Endothelial cell of umbilical vein (primary cell): Measurements from ENCODE around the gene TNIP1. TPM values are rescaled to one million over a fixed set of nuclear protein-coding genes. Genes with fewer than 3 reads are reported as not detected.

Experiments
- BruUV-seq: library from RNA; stranded (reverse); fragments of 400-500 nt; replicated peaks from 2 replicates; lab custom pipeline; 2021; lab: Mats Ljungman, UMichigan
- CTCF ChIA-PET: fragments of 300-600, 350-600 bp; sonication (Branson Sonifier 250); formaldehyde crosslinking; loops from one replicate; lab custom pipeline; 2021; ENCODE audit warnings: antibody characterized with exemption, inconsistent platforms; lab: Charles Lee
- POLR2A ChIA-PET: fragments of 300-600, 350-600 bp; sonication (Branson Sonifier 250); formaldehyde crosslinking; loops from one replicate; lab custom pipeline; 2021; ENCODE audit warnings: antibody characterized with exemption, inconsistent platforms; lab: Charles Lee
- DNase-seq: peaks from one replicate; pipeline ENCODE4 v3.0.0-alpha.2; 2011; ENCODE audit warnings: low read depth, low spot score
- FAIRE-seq: peaks from 2 replicates; lab custom pipeline; 2011; peaks lifted over from hg19 to GRCh38; lab: Jason Lieb, UNC
- H2AFZ ChIP-seq: 2 replicates; pipeline ENCODE4 v1.6.0; 2012; ENCODE audit warnings: low read depth, low read length, control low read depth, inconsistent platforms
- H3K27ac ChIP-seq: 2 replicates; pipeline ENCODE4 v1.5.1; 2011; ENCODE audit warnings: low read depth, mild to moderate bottlenecking, control low read depth, low read length, moderate library complexity; ENCODE audit not compliant: insufficient read depth
- H3K27me3 ChIP-seq, 2 experiments: 2 replicates each; pipeline versions ENCODE4 v1.6.0 to v1.6.1; 2011; ENCODE audit warnings: low read length in 2 of 2, mixed read lengths in 1 of 2; ENCODE audit not compliant: control insufficient read depth in 2 of 2, insufficient read depth in 2 of 2
- H3K36me3 ChIP-seq, 2 experiments: 2 replicates in 1 of 2; 3 replicates in 1 of 2; pipeline ENCODE4 v1.5.1; 2011; ENCODE audit warnings: low read length in 2 of 2, mild to moderate bottlenecking in 1 of 2, moderate library complexity in 1 of 2; ENCODE audit not compliant: control insufficient read depth in 2 of 2, insufficient read depth in 2 of 2; ENCODE audit errors: extremely low read depth in 1 of 2
- H3K4me1 ChIP-seq: 3 replicates; pipeline ENCODE4 v1.5.1; 2011; ENCODE audit warnings: mild to moderate bottlenecking, low read length; ENCODE audit not compliant: control insufficient read depth, insufficient read depth; ENCODE audit errors: extremely low read depth
- H3K4me2 ChIP-seq: 2 replicates; pipeline ENCODE4 v1.6.1; 2011; ENCODE audit warnings: low read length, control low read depth, mixed read lengths; ENCODE audit not compliant: insufficient read depth
- H3K4me3 ChIP-seq, 3 experiments: fragments of 200-600 bp in 1 of 3; sonication (generic), shearing (Covaris generic) in 1 of 3; replicated peaks in 1 of 3; 2 replicates each; pipeline ENCODE4 v1.5.1; 2011 to 2016; ENCODE audit warnings: control low read depth in 3 of 3, low read length in 3 of 3, mild to moderate bottlenecking in 2 of 3, inconsistent platforms in 1 of 3, low read depth in 1 of 3, moderate library complexity in 1 of 3; ENCODE audit not compliant: insufficient read depth in 1 of 3
- H3K79me2 ChIP-seq: 2 replicates; pipeline ENCODE4 v1.6.0; 2012; ENCODE audit warnings: low read length, inconsistent platforms; ENCODE audit not compliant: control insufficient read depth, insufficient read depth
- H3K9ac ChIP-seq: replicated peaks from 2 replicates; pipeline ENCODE3; 2011; ENCODE audit warnings: low read length, control low read depth; ENCODE audit not compliant: insufficient read depth; ENCODE audit errors: extremely low read depth
- H3K9me1 ChIP-seq: replicated peaks from 3 replicates; pipeline ENCODE4 v1.6.0; 2011; ENCODE audit warnings: mild to moderate bottlenecking, low read length; ENCODE audit not compliant: control insufficient read depth, insufficient read depth; ENCODE audit errors: extremely low read depth
- H3K9me3 ChIP-seq: replicated peaks from 2 replicates; pipeline ENCODE4 v1.5.1; 2012; ENCODE audit warnings: low read length, inconsistent platforms; ENCODE audit not compliant: control insufficient read depth, insufficient read depth
- H4K20me1 ChIP-seq: replicated peaks from 2 replicates; pipeline ENCODE3; 2011; ENCODE audit warnings: mild to moderate bottlenecking, low read length; ENCODE audit not compliant: control insufficient read depth, insufficient read depth; ENCODE audit errors: extremely low read depth
- EZH2 ChIP-seq: IDR thresholded peaks from 2 replicates; pipeline ENCODE4 v1.6.1; 2012; ENCODE audit warnings: borderline replicate concordance, low read depth, mild to moderate bottlenecking, moderate library complexity, low read length, inconsistent platforms; ENCODE audit not compliant: severe bottlenecking
- FOS ChIP-seq: IDR thresholded peaks from 2 replicates; pipeline ENCODE4 v1.6.1; 2011; ENCODE audit warnings: mild to moderate bottlenecking, low read length, moderate library complexity, borderline replicate concordance; ENCODE audit not compliant: insufficient read depth
- GATA2 ChIP-seq: IDR thresholded peaks from 2 replicates; pipeline ENCODE4 v1.7.0; 2011; ENCODE audit warnings: low read depth, mild to moderate bottlenecking, moderate library complexity, mixed read lengths, low read length; ENCODE audit not compliant: insufficient read length, insufficient read depth
- JUN ChIP-seq: IDR thresholded peaks from 2 replicates; pipeline ENCODE4 v1.6.1; 2011; ENCODE audit warnings: borderline replicate concordance, low read depth; ENCODE audit not compliant: insufficient read length, insufficient read depth
- MYC ChIP-seq: IDR thresholded peaks from one replicate; pipeline ENCODE4 v1.6.1; 2011; ENCODE audit warnings: mild to moderate bottlenecking, low read depth, low read length
- POLR2A ChIP-seq: IDR thresholded peaks from 2 replicates; pipeline ENCODE4 v1.6.1; 2012; ENCODE audit warnings: low read depth, mild to moderate bottlenecking, control low read depth, low read length
- POLR2AphosphoS5 ChIP-seq: IDR thresholded peaks from 2 replicates; pipeline ENCODE4 v1.6.1; 2012; ENCODE audit warnings: low read depth, mild to moderate bottlenecking, control low read depth, low read length, moderate library complexity; ENCODE audit not compliant: insufficient read depth
- dilution Hi-C: fragments of 300-500 bp; cut with MboI; formaldehyde crosslinking; loops from one replicate; pipeline ENCODE4 v1.15.0; 2019; ENCODE audit warnings: low sequenced_read_pairs; ENCODE audit not compliant: extremely low pct_ligation_motif_present
- intact Hi-C: fragments of 100-400 bp; cut with micrococcal nuclease; formaldehyde crosslinking; loops from one replicate; pipeline ENCODE4 v1.10.0; 2022
- polyA plus RNA-seq, 4 experiments: library from polyadenylated mRNA; depleted of rRNA in 3 of 4; stranded (reverse) in 3 of 4; unstranded in 1 of 4; fragments of >200 nt; gene quantifications; 2 replicates each; pipeline versions ENCODE4 v1.2.1 to v1.2.3, GENCODE V29; 2011 to 2012; ENCODE audit warnings: missing spikeins in 1 of 4
- total RNA-seq: library from RNA; stranded (reverse); gene quantifications from 2 replicates; pipeline ENCODE4 v1.2.3, GENCODE V29; 2021
- TF ChIP-seq, protein P1 (sequence below): IDR thresholded peaks from 2 replicates; pipeline ENCODE4 v1.6.1; 2011; ENCODE audit not compliant: insufficient read depth, insufficient read length
- TF ChIP-seq, protein P2 (sequence below), 2 donors: IDR thresholded peaks; 1 replicate in 1 of 2; 2 replicates in 1 of 2; pipeline ENCODE4 v1.5.1; 2011; ENCODE audit warnings: low read length in 2 of 2, mild to moderate bottlenecking in 2 of 2, moderate library complexity in 2 of 2, control low read depth in 1 of 2, inconsistent platforms in 1 of 2, low read depth in 1 of 2; ENCODE audit not compliant: insufficient read depth in 1 of 2; ENCODE audit errors: extremely low read depth in 1 of 2

TNIP1 gene
- total and polyA plus RNA-seq, 2 donors (not counting 3 experiments of a cell fraction or from before 2014, with no cell fraction given), result 43.0 to 96.8 TPM

DNA sequence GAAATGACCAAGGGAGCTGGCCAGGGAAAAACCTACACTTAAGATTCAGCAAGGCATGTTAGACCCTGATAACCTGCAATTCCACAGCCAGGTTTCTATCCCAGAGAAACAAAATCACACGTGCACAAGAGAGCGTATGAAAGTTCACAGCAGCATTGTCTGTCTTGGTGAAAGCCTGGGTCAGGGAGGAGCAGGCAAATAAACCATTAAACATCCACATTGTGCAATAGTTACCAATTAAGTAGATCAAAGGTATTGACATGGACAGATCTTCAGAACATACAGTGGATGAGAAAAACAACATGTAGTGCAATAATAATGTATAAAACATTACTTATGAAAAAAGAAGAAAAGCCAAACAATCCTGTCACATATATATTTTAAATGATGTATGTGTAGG, 76.3 kb downstream of the TNIP1 start:
- Histone ChIP-seq H3K4me1 (no peaks in the 10 kb centered on the region), H2AFZ (no peak overlapping the region), H3K27ac (no peak overlapping the region), H4K20me1 (no peaks in the 10 kb centered on the region), H3K4me3 (no peak overlapping the region), H3K27me3 (peaks cover 0 to 4% of the 10 kb centered on the region in 2 experiments), H3K36me3 (no peaks in the 10 kb centered on the region), H3K79me2 (no peaks in the 10 kb centered on the region), H3K9ac (no peak overlapping the region), H3K9me1 (no peaks in the 10 kb centered on the region), H3K9me3 (no peaks in the 10 kb centered on the region), H3K4me2 (no peak overlapping the region)
- intact Hi-C loops (no loop called here), dilution Hi-C loops (no loop called here)
- no peak for TF ChIP-seq JUN
- TF ChIP-seq GATA2, result no peak
- TF ChIP-seq, protein P1, sequence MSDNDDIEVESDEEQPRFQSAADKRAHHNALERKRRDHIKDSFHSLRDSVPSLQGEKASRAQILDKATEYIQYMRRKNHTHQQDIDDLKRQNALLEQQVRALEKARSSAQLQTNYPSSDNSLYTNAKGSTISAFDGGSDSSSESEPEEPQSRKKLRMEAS, result no peak
- TF ChIP-seq, protein P2, sequence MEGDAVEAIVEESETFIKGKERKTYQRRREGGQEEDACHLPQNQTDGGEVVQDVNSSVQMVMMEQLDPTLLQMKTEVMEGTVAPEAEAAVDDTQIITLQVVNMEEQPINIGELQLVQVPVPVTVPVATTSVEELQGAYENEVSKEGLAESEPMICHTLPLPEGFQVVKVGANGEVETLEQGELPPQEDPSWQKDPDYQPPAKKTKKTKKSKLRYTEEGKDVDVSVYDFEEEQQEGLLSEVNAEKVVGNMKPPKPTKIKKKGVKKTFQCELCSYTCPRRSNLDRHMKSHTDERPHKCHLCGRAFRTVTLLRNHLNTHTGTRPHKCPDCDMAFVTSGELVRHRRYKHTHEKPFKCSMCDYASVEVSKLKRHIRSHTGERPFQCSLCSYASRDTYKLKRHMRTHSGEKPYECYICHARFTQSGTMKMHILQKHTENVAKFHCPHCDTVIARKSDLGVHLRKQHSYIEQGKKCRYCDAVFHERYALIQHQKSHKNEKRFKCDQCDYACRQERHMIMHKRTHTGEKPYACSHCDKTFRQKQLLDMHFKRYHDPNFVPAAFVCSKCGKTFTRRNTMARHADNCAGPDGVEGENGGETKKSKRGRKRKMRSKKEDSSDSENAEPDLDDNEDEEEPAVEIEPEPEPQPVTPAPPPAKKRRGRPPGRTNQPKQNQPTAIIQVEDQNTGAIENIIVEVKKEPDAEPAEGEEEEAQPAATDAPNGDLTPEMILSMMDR (IDR thresholded peaks at IDR 0.05; ENCODE audit: extremely low read depth in 1 of 2, insufficient read depth in 1 of 2, low read depth in 1 of 2, low read length in 2 of 2), result no peak
- TF ChIP-seq POLR2A, result no peak
- TF ChIP-seq POLR2AphosphoS5, result no peak
- no peak for TF ChIP-seq MYC
- TF ChIP-seq EZH2, result no peak
- no peak for TF ChIP-seq FOS
- CTCF ChIA-PET, result interaction anchor here (0.9 to 6.0 kb wide), 4 partner anchors 45 to 161 kb away, joined by 3 to 215 read pairs (median 64); no protein-coding TSS in a partner anchor
- no peak for FAIRE-seq
- POLR2A ChIA-PET, result interaction anchor here (0.5 kb wide), 1 partner anchor 29 kb away, joined by 4 read pairs; no protein-coding TSS in a partner anchor
- BruUV-seq, result no TSS peak
- no peak for DNase-seq
